Ureter (tissue), 1 donor: ENCODE results near the gene RNF138. TPM values are rescaled to one million over a fixed set of nuclear protein-coding genes. Genes with fewer than 3 reads are reported as not detected.
"Not testable (repeated sequence)": the region's sequence is repeated elsewhere in the genome, so short reads cannot be mapped to it uniquely, and the experiment has no call there.

Experiments
- DNase-seq: peaks from one replicate; pipeline ENCODE4 v3.0.0-alpha.2; 2020; ENCODE audit warnings: low spot score
- total RNA-seq: library from RNA; stranded (reverse); gene quantifications from one replicate; pipeline ENCODE4 v1.2.4, GENCODE V29; 2023
- donor health status: DM: yes; HTN: yes; CAD: no.

Gene RNF138
- total RNA-seq, 1 donor from 2014 or later = 19.3 TPM

GRCh38 chr18:32173654-32174053, 82.0 kb downstream of the RNF138 start:
- DNase-seq = no peak

GRCh38 chr18:32174719-32175118, 83.0 kb downstream of the RNF138 start:
- DNase-seq = no peak

GRCh38 chr18:32175265-32175664, 83.6 kb downstream of the RNF138 start:
- DNase-seq = no peak

DNA sequence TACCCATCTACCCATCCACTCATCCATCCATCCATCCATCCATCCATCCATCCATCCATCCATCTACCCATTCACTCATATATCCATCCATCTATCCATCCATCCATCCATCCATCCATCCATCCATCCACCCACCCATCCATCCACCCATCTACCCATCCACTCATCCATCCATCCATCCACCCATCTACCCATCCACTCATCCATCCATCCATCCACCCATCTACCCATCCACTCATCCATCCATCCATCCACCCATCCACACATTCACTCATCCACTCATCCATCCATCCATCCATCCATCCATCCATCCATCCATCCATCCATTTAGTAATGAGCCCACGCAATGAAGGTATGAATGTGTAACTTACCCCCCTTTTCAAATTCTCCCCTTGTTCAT, 85.1 kb downstream of the RNF138 start:
- DNase-seq = not testable (repeated sequence)

DNA sequence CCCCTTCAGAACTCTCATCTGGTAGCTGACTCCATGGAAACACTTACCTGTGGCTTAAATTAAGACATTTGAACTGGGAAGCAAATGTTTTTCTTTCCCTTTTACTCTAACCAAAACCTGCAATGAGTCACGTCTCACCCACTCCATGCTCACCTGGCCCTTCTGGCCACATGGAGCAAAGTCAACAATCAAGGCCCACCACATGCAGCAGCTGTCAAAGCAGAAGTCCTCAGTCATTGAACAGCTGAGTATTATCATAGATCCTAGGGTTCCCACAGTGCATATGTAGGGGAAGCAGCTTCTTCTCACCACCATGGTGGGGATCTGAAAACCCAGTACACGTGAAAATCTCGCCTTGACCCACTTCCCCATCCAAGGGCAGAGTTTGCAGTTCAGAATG, 85.9 kb downstream of the RNF138 start:
- no peak for DNase-seq

Other genes with a start within 250 kb of the RNF138 start
- gene TRAPPC8, start 148.7 kb upstream of the RNF138 start, total RNA-seq = 75.5 TPM
- 9.2 TPM for gene RNF125, start 73.0 kb upstream of the RNF138 start, total RNA-seq
- gene MEP1B, start 98.2 kb downstream of the RNF138 start, total RNA-seq = not detected